AG04450 (cell line): ENCODE results near the gene RCE1. TPM values are rescaled to one million over a fixed set of nuclear protein-coding genes. Genes with fewer than 3 reads are reported as not detected.

Experiments
- CTCF ChIA-PET: fragments of 300-600, 350-600 bp; formaldehyde crosslinking; extraction: SDS; loops from one replicate; lab custom pipeline; 2022; ENCODE audit warnings: antibody characterized with exemption, inconsistent platforms; lab: Charles Lee
- POLR2A ChIA-PET: fragments of 350-600 bp; formaldehyde crosslinking; extraction: SDS; loops from one replicate; lab custom pipeline; 2021; ENCODE audit warnings: antibody characterized with exemption, inconsistent platforms; lab: Yijun Ruan, JAX
- DNase-seq: peaks from one replicate; pipeline ENCODE4 v3.0.0-alpha.2; 2011; ENCODE audit warnings: low read depth, low spot score
- H3K27ac ChIP-seq: one replicate; pipeline ENCODE4 v1.5.1; 2012; ENCODE audit warnings: low read depth, low read length, control low read depth
- H3K27me3 ChIP-seq: one replicate; pipeline ENCODE4 v1.6.0; 2012; ENCODE audit warnings: low read length; ENCODE audit not compliant: control insufficient read depth, insufficient read depth
- H3K4me3 ChIP-seq: 2 replicates; pipeline ENCODE4 v1.5.1; 2011; ENCODE audit warnings: mild to moderate bottlenecking, low read depth, low read length, control low read depth
- H3K9me3 ChIP-seq: 2 replicates; pipeline ENCODE4 v1.5.1; 2012; ENCODE audit warnings: low read length; ENCODE audit not compliant: control insufficient read depth, insufficient read depth
- polyA plus RNA-seq: library from polyadenylated mRNA; depleted of rRNA; stranded (reverse); fragments of >200 nt; gene quantifications from 2 replicates; pipeline ENCODE4 v1.2.3, GENCODE V29; 2011
- TF ChIP-seq, protein P1 (sequence below): IDR thresholded peaks from 2 replicates; pipeline ENCODE4 v1.5.1; 2011; ENCODE audit warnings: low read depth, low read length, control low read depth, inconsistent platforms

Gene RCE1
- polyA plus RNA-seq, 1 experiment = 9.2 TPM

DNA sequence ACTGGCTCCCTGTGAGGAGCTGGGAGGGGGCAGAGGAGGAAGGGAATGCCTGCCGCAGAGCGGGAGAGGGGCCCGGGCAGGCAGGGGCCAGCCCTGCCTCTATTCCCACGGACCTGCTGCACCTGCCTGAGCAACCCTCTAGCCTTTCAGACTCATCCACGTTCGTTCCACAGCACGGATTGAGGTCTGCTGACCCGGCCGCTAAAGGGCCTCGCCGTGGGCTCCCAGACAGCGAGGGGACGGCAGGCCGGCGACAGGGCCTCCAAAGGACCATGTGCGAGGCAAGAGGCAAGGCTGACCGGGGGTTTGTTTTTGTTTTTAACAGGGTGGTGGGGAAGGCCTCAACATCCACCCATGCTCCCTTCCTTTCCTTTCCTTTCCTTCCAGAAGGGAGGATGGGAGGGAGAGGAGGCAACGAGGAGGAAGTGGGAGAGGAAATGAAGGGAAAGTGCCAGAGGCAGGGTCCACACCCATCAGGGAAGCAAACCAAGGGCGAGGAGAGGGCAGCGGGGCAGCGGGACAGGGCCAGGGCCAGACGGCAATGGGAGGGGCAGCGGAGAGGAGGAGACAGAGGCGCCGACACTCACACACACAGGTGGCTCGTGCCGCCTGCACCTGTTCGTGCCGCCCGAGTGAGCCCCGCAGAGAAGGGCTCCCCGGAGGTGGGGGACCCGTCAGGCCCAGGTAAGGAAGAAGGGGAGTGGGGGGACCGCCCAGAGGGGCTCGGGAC lies 21.1 kb downstream of the RCE1 start:
- POLR2A ChIA-PET = no interaction called here

DNA sequence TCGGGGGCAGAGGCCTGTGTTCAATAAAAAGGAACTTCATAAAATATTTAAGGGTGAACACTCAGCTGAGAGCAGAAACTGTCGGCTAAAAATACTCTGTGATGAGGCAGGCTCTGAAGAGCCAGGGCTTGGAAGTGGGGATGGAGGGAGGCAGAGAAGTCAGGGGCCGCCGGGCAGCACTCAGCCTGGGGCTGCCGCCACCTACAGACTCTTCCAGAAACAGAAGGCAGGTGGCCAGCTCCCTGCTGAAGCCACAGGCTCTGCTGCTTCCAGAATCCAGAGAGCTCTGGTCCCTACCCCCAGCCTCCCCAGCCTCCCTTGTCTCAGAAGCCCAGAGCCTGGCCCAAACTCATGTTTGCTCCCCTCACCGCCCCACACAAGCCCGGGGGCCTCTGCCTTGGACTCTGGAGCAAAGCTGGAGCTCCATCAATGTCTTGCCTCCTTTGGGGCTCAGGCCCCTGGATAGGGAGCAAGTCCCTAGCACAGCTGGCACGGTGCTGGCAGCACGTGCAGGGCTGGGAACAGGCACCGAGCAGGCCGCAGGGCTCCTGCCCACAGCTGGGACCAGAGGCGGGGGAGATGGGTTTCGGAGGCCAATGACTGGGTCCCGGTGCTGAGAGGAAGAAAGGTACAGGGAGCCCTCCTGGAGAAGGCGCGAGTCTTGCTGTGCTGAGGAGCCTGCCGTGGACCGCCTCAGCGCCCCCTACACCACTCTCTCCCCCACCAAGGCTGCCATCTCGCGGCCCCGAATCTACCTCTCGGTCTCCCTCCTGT lies 21.9 kb downstream of the RCE1 start:
- no peaks in the 10 kb centered on the region for H3K27me3 ChIP-seq
- POLR2A ChIA-PET = no interaction called here
- CTCF ChIA-PET = no interaction called here
- H3K9me3 ChIP-seq = no peaks in the 10 kb centered on the region; the same call in 1 of the 2 replicates
- TF ChIP-seq, protein P1, sequence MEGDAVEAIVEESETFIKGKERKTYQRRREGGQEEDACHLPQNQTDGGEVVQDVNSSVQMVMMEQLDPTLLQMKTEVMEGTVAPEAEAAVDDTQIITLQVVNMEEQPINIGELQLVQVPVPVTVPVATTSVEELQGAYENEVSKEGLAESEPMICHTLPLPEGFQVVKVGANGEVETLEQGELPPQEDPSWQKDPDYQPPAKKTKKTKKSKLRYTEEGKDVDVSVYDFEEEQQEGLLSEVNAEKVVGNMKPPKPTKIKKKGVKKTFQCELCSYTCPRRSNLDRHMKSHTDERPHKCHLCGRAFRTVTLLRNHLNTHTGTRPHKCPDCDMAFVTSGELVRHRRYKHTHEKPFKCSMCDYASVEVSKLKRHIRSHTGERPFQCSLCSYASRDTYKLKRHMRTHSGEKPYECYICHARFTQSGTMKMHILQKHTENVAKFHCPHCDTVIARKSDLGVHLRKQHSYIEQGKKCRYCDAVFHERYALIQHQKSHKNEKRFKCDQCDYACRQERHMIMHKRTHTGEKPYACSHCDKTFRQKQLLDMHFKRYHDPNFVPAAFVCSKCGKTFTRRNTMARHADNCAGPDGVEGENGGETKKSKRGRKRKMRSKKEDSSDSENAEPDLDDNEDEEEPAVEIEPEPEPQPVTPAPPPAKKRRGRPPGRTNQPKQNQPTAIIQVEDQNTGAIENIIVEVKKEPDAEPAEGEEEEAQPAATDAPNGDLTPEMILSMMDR = no peak
- DNase-seq = no peak
- no peak overlapping the region for H3K4me3 ChIP-seq
- H3K27ac ChIP-seq = no peak overlapping the region

More for the DNA sequence above, 21.1 kb downstream of the RCE1 start:
- no peak overlapping the region for H3K27ac ChIP-seq
- TF ChIP-seq, protein P1 = no peak
- H3K27me3 ChIP-seq = no peaks in the 10 kb centered on the region
- CTCF ChIA-PET = no interaction called here
- no peak for DNase-seq
- no peak overlapping the region for H3K4me3 ChIP-seq
- no peaks in the 10 kb centered on the region; the same call in 1 of the 2 replicates for H3K9me3 ChIP-seq

DNA sequence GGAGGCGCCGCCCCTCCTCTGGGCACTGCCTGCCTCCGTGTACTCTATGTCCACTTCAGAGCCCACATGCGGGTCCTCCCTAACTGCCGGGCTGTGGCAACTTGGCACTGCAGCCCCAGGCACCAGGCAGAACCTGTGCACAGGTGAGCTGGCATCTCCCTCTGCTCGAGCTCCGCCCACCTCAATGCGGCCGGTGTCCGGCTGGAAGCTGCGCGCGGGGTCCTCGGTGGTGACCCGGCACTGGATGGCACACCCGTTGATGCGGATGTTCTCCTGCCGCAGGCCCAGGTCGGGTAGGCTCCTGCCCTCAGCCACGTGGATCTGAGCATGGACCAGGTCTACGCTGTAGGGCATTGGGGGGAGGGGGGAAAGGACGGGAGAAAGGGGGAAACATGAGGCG lies 22.8 kb downstream of the RCE1 start:
- TF ChIP-seq, protein P1 = no peak
- CTCF ChIA-PET = no interaction called here
- no peaks in the 10 kb centered on the region for H3K27me3 ChIP-seq
- no peaks in the 10 kb centered on the region; the same call in 1 of the 2 replicates for H3K9me3 ChIP-seq
- H3K27ac ChIP-seq = no peak overlapping the region
- no peak for DNase-seq
- POLR2A ChIA-PET = interaction anchor here (1.0 kb wide), 1 partner anchor 70 kb away, joined by 3 read pairs; no protein-coding TSS in a partner anchor
- no peak overlapping the region for H3K4me3 ChIP-seq

DNA sequence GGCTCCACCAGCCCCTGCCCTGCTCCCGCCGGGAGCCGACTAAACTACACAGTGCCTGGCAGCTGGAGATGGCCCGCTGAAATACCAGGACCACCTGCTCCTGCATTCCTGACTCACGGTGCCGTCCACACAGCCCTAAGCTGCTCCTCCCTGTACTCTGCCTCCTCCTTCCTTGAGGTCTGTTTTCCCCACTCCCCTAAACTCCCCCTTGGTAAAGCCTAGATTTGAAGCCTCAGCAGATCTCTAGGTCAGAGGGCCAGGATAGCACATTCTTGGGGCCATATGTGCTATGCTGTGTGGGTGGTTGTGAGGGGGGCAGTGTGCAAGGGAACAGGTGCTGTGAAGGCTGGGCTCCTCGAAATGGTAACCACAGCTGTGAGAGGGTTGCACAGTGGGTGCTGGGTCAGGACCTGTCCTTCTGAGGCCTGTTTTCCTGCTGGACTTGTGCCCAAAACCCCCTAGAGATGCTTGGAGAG lies 23.3 kb downstream of the RCE1 start:
- no peak overlapping the region for H3K27ac ChIP-seq
- ChIA-PET CTCF (interaction anchor here (0.6 kb wide), 1 partner anchor 165 kb away, joined by 5 read pairs; no protein-coding TSS in a partner anchor), POLR2A (interaction anchor here (0.6 to 1.0 kb wide), 2 partner anchors 69 to 97 kb away, joined by 3 read pairs; no protein-coding TSS in a partner anchor)
- H3K4me3 ChIP-seq = no peak overlapping the region
- TF ChIP-seq, protein P1 = no peak
- H3K27me3 ChIP-seq = no peaks in the 10 kb centered on the region
- DNase-seq = no peak
- no peaks in the 10 kb centered on the region; the same call in 1 of the 2 replicates for H3K9me3 ChIP-seq
